ENCODE results near the gene MVK.

The MVK gene

DNA sequence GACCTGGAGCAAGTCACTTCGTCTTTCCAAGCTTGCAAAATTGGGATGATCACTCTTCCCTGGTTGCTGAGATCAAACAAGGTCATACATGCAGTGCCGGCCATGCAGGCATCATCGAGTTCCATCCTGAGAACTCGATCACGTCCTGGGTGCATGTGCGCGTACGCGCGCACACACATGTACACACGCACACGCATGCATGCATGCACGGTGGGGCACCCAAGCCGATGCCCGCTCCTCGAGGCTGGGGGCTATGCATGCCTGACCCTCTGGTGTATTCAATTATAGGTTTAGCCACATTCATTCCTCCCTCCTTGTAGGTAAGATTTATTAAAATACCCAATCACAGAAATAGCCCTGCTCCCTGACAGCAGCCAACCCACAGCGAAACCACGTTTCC lies 26.3 kb upstream of the MVK start:
- DNase-seq = no peak

DNA sequence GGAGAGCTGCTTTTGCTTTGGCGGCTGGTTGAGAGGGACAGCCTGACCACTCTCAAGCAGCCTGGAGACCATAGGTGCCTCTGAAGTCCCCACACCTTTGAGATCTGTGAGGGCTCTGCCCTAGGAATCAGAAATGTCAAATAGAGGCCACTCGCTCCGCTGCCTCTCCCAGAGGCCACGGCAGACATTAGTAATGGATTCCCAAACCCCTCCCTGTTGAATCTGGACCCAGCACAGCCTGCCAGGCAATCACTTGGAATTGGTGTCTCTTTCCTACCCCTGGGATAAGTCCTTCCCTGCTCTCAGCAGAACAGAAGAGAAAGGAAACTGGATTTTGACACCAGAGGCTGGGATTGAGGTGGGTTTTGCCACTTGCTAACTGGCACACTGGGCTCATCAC lies 25.3 kb upstream of the MVK start:
- DNase-seq = no peak

DNA sequence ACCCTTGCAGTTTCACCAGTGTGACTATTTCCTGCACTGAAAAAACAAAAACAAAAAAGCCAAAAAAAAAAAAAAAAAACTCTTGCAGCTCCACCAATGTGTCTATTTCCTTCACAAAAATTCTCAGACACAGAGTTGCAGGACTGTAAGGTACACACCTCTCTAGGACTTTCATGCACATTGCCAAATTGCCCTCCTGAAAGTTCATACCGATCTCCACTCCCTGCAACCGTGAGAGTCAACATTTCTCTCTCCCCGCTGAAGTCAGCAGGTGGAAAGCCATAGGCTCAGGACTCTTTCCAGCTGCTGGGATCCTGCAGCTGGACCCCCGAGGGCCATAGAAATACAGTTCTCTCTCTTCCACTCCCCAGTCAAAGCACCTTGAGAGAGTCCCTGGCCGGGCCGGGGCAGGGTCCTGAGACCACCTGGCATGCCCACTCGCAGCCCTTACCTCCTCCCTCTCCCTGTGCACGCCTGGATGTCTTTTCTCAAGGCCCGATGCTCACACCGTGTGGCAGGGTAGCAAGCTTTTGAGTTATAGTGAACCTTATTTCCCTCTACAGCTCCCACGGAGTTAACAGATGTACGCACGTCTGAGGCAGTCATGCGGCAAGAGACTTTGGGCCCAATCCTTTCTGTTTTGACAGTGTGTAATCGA lies 23.9 kb upstream of the MVK start:
- DNase-seq = no peak

DNA sequence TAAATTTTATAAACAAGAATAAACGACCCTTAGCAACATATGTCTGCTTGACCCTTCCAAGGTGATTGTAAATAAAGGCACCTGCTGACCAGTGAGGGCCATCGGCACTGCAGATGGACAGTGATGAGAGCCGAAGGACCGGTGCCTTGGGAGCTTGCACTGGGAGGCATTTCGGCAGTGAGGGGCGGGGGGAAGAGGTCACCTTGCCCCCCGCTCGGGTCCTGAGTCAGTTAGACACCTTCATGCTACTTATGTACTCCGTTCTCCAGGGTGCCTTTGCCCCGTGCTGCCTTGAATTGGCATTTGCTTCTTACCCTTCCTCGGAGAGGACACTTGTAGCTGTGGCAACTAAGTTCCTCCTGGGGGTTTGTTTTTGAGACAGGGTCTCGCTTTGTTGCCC lies 23.3 kb upstream of the MVK start:
- DNase-seq = no peak

DNA sequence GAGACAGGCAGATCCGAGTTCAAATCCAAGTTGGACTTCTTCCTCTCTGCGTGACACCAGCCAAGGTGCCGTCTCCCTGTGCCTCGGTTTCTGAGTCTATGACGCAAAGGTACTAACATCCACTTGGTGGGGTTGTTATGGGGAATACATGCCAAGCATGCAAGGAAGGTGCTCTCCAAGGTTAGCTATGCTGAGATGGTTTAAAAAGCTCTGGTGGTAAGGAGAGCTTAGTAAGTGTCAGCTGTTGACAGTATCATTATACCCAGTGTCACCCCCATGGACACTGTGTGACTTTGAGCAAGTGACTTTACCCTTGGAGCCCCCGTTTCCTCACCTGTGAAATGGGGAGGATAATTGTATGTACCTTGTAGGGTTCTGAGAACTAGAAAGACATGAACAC lies 22.5 kb upstream of the MVK start:
- no peak for DNase-seq

DNA sequence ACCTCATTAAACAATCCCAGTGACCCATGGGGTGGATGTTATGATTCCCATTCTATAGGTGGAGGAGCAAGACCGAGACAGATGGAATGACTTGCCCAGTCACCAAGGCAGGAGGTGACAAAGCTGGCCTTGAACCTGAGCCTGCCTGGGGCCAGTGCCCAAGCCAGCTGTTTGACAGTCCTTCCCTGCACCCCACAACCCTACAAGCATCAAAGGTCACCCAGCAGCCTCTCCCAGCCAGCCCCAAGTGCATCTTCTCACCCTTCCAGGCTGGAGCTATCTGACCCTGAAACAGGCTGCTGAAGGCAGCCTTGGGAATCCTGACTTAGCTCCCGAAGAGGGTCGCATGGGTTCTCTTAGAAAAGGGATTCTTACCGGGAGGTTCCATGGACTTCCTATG lies 20.6 kb upstream of the MVK start:
- no peak for DNase-seq

DNA sequence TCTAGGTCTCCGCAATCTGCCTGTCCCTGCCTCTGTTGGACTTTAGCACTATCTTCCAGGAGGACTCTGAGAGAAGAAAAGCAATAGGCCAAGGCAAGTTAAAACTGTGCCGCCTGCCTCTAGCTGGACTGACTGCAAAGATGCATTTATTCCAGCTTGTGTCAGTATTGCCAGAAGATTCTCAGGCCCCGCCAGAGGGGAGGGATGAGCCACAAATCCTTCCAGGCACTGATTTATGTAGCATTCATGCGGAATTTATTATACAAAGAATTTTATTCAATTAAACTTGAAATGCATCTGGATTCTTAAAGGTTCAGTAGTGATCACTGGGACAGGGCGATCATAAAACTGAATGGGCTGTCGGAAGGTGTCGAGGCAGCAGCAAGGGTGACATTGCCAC lies 20.1 kb upstream of the MVK start:
- DNase-seq = no peak

DNA sequence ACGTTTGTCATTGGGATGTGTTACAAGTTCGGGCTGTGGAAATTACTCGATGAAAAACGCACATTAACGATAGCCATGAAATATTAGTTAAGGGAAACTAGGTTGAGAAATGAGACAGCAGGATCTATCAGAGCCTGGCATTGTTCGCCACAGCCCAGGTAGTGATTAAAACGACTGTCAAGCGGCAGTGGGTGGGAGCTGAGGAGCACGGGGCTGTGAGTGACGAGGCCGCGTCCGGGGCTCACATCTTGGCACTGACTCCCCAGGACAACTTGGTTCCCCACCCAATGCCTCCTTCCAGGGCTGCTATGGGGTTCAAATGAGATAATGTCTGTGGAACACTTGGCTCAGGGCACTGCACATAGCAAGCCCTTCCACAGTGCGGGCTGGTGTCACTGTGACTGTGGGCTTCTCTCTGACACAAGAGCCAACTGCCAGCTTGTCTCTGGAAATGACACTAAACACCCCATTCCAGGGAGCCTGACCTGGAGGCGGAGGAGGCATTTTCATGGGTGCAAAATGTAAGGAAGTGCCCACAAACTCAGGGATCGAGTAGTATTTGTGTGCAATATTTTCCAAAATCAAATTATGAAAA lies 19.6 kb upstream of the MVK start:
- DNase-seq = no peak

DNA sequence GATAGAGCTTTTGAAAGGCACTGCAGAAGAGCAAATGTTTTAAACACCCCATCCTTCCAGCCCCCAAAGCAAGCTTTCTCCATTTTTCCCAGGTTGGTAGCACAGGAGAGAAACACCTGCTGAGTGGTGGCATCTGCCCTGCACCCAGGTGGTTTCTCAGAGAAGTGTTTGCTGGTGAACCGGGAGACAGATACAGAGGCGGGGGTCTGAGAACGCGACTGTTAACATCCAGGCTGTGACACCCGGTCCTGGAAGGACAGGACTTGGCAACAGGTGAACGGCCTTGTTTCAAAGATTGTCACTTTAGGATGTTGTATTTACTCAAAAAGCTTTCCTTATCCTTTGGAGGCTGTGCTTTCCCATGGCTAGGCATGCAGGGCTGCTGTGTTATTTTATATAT lies 18.8 kb upstream of the MVK start:
- no peak for DNase-seq

DNA sequence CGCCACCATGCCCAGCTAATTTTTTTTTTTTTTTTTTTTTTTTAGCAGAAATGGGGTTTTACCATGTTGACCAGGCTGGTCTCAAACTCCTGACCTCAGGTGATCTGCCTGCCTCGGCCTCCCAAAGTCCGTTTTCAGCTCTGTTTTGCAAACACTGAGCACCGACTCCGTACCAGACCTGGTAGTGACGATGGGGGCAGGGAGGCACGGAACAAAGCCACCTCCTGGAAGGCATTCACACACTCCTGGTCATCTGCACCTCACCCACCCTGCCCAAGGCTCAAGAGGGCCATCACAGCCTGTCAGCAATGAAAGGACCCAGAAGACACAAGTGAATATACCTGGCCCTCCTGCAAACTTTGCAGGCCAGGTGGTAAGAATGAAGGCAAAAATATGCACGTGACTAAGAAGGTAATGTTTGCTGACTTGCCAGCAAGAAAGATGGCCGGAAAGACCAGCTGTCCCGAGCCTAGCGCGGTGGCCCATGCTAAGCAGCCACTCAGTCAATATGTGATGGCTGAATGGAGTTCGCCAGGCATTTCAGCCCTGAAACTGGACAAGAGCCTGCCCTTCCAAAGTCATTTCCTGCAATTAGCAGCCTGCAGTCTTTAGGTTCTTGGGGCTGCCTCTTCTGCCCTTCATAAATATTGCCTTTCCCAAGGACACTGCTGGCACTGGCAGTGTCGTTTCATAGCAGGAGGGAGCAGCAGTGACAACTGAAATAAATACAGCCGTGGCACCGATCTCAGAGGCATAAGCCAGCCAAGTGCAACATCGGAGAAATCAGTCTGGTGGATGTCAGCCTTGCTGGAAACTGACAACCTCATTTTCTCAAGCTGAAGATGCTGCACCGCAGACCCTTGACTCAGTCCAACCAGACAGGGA lies 17.9 kb upstream of the MVK start:
- DNase-seq = no peak

DNA sequence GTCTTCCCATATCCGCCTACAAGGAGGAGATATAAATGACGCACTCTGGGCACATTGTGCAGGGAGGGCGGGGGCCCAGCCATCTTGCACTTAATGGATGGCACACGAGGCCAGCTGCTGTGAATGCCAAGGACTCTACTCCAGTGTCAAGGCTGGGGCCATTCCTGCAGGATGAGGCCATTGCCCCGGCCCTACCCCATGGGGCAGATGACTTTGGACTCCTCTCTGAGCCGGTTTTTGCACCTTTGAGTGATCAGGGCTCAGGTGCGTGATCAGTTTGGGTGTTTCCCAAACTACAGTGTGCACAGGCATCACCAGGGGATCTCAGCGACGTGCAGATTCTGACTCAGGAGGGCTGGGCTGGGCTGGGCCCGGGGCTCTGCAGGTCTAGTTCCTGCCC lies 16.4 kb upstream of the MVK start:
- no peak for DNase-seq

DNA sequence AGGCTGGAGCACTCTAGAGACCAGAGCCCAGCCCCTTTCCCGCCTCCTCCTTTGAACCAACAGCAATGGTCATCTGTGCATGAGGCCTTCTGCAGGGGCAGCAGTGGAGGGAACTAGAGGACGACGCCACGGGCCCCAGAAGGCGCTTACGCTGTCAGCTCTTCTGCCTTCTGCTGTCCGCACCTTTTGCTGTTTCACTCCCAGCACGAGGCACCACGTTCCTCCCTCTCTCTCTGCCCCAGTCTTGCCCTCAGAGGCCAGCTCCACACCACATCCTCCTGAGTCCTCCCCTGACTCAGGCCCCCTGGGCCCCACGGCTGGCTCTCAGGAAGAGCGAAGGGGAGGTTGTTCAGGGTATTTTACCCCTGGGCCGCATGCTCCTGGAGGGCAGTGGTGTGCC lies 15.8 kb upstream of the MVK start:
- no peak for DNase-seq

DNA sequence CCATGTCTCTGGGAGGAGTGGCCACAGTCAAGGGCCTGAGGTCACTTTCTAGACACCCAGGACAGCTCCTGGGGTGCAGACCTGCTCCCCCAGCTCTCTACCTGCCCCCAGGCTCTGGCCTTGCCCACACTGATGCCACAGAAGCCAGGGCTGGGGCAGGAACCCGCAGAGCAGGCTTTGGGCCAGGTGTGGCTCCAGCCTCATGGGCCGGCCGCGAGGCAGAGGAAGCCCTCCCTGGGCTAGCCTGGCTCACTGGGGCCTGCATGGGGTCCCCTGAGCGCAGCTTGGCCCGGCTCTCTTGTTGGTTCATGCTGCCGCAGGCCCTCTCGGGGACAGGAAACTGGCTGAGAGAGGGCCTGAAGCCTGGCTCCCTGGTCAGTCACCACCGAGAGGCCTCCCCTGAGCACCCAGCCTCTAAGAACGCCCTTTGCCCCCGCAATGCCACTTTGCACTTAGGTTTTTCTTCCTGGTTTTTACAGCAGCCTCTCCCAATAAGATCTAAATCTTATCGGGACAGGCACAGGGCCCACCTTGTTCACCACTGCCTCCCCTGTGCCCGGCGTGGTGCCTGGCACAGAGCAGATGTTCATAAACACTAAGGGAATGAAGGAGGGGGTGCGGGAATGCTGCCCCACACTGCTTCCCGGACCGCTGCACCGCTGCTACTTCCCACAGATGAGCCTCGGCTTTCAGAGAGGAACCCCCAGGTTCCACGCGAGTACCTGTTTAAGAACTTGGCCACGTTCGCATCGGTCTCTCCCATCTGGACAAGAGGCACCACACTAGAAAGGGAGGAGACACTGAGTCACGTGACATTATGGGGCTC lies 15.0 kb upstream of the MVK start:
- DNase-seq = no peak

DNA sequence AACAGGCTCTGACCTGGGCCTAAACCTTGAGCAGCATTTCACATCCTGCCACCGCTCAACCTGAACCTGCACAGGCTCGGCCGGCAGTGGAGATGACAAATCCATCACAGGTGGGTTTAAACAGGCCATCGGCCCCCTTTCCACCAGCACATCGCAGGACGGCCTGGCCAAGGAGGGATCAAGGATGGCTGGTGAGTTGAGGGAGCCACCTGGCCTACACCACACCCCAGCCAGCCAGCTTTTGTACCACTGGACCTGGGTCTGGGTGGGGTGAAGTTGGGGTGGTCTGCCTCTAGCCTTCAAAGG lies 14.4 kb upstream of the MVK start:
- no peak for DNase-seq

DNA sequence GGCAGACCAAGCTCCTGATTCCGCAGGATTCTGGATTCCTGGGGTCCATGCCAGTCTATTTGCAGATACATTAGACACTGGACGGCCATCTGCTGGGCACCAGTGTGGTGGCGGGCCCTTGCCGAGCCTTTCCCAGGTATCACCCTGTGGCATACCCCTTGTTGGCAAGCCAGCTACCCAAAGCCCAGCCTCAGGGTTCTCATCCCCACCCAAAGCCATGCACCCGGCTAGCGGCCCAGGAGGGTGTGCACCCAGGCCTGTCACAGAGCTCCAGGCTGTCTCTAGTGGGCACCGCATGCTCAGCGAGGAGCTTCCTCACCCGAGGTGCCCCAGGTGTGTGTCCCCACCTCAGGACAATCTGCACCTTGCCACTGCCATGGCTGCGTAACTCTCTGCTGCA lies 14.0 kb upstream of the MVK start:
- no peak for DNase-seq

DNA sequence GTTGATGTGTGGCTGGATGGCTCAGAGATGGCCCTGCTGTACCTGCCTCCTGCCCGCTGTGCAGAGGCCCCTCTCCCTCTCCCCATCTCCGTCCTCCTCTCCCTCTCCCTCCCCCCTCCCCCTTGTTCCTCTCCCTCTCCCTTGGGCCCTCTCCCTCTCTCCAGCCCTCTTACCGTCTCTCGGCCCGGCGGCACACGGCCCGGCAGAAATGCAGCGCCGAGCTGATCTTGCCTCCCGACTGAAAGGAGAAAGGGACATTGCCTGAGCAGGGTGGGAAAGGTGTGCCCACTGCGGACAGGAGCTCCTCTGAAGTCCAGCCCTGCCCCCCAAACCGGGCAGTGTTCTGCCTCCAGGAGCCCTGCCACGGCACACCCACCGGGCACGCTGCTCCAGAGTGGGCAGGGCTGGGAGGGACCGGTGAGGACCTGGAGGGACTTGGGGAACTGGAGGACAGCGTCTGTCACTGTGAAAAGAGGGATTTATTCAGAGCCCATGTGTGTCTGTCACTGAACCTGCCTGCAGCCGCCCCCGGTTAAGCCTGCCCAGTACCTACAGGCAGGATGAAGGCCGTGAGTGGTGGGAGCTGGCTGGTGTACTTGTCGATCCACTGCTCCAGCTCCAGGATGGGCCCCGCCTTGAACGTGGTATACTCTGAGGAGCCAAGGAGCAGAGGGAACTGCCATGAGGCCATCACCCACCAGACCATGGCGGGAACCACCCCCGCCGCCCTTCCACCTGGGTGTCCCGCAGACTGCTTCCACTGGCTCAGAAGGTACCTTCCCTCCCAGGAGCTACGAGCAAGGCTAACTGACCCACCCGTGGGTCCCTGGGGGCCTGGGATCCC lies 12.5 kb upstream of the MVK start:
- DNase-seq = no peak

DNA sequence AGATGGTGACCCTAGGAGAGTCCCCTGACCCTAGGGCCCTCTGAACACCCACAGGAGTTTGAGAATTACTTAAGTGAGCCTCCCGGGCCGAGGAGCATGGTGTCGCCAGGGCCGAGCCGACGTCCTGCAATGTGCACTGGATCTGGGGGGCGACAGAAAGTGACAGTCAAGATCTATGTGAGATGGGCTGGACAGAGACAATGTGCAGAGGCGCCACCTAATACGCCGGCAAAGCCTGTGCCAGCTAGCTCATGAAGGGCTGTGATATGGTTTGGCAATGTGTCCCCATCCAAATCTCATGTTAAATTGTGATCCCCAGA lies 11.9 kb upstream of the MVK start:
- no peak for DNase-seq

DNA sequence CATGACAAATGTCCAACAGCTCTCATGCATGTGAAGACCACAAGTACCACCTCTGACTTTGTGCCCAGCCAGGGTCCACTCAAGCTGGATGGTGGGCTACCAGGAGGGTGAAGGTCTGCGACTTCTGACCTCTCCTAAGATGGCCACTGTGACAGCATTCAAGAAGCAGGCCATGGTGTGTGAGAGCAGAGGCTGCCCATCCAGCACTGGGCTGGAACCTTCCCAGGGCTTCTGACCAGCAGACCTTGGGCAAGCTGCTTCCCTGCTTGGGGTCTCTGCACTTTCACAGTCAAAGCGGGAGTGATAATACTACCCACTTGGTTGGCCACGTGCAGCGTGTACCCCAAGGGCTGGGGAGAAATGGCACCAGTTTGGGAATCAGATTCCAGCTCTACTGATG lies 10.7 kb upstream of the MVK start:
- DNase-seq = no peak

DNA sequence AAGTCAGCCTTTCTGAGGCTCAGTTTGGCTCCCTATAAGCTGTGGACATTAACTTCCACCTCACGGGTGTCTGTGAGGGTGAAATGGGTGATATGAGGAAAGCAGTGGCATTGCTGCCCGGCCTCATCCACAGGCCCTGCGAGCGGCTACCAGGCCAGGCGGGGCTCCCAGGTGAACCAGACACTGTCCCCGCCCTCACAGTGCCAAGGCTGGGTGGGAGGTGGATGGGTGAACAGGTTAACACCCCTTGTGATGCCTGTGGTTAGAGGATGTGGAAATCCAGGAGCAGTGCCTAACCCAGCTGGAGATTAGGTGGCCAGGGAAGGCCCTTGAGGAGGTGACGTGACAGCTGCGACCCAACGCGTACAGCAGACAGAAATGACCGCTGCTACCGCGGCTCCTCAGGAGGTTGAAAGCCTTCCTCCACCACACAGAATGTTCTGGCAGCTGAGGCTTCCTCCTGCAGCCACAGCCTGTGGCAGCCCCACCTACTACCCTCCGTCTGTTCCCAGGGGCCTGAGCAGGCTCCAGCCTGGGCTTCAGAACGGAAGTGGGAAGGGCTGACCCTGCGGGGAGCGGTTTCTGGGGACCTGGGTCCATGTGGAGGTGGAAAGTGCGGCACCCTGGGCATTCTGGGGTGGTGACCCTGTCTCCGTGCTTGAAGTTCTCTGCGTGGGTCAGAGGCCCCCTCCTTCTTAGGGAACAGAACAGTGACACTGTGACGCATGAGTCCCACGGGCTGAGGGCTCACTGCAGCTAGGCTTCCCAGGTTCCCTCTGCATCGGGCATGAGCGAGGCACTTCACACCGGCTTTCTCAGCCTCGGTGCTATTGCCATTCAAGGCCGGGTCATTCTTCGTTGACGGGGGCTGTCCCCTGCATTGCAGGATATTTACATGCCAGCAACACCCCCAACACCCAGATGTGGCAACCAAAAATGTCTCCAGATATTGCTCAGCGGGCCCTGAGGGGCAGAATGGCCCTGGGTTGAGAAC lies 10.0 kb upstream of the MVK start:
- DNase-seq = no peak

DNA sequence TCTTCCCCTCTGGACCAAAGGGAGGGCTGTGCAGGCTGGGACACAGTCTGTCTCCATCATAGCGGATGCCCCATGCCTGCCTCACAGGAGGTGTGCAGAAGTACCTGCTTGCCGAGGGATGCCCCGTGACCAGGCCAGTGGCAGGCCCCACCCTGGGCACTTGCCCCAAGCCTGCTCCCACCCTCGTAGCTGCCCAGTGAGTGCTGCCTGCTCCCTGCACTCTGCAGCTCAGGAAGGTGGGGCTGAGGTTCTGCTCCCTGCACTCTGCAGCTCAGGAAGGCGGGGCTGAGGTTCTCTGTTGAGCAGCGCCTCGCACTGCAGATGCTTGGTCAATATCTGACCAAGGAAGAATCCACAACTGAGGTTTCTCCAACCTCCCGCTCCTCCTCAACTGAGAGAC lies 7.2 kb upstream of the MVK start:
- DNase-seq = no peak

DNA sequence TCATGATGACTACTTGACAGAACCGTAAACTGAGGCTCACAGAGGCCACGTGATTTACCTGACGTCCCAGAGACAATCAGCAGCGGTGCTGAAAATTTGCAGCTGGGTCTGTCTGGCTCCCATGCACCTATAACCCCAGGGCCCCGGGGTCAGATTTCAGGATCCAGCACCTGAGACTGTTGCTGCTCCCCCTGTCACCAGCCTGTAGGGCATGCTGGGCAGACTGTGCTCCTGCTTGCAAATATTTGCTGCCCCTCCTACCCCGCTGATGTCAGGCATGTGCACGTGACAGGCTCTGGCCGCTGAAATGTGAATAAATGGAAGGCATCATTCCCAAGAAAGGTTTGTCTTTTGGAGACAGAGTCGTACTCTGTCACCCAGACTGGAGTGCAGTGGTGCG lies 6.3 kb upstream of the MVK start:
- DNase-seq = no peak

DNA sequence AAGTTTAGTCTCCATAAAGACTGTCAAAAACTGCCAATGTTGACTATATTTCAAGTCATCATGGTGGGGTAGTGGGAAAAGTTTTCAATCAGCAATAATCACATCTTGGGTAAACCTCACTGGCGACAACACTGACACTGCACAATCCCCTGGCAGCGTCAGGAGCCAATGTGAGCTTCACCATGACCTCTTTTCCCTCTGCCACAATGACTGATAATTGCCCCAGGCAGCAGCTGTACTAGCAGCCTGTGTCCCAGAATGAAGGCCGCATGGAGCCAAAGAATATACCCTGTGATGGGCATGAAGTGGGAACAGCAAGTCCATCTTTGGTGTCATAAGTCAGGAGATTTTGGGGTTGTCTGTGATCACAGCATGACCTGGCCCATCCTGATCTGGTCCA lies 5.6 kb upstream of the MVK start:
- DNase-seq = no peak
